ENCODE results near the gene MED8.
"Not testable (repeated sequence)": the region's sequence is repeated elsewhere in the genome, so short reads cannot be mapped to it uniquely, and the experiment has no call there.

Gene MED8

GRCh38 chr1:43427941-43428340 is 38.3 kb upstream of the MED8 start:
- Mint-ChIP-seq H3K27ac (no peak overlapping the region), H3K36me3 (ENCODE audit: low read depth) (peaks cover 99% of the 10 kb centered on the region), H3K27me3 (no peaks in the 10 kb centered on the region), H3K4me3 (no peak overlapping the region), H3K4me1 (ENCODE audit: low read depth) (no peaks in the 10 kb centered on the region), H3K9me3 (no peaks in the 10 kb centered on the region)
- no peak for DNase-seq

DNA sequence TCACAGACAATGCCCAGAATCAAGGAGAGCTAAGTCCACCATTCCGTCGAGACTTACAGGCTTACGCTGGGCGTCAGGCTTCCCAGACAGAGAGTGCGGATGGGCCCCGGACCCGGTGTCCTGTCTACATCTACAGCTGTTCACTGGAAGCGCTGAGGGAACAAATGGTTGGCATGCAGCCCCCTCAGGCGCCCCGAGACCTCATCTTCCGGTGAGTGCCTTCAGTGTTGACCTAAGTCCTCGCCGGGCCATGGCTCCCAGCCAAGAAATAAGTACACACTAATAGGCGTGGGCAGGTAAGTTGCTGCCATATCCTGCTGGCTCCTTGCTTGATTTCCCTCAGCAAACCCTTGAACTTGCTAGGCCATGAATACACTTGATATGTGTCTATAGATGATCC is 37.9 kb upstream of the MED8 start:
- DNase-seq, result no peak
- Mint-ChIP-seq H3K4me3 (no peak overlapping the region), H3K4me1 (ENCODE audit: low read depth) (no peaks in the 10 kb centered on the region), H3K36me3 (ENCODE audit: low read depth) (peaks cover 99% of the 10 kb centered on the region), H3K27me3 (no peaks in the 10 kb centered on the region), H3K27ac (no peak overlapping the region), H3K9me3 (no peaks in the 10 kb centered on the region)

DNA sequence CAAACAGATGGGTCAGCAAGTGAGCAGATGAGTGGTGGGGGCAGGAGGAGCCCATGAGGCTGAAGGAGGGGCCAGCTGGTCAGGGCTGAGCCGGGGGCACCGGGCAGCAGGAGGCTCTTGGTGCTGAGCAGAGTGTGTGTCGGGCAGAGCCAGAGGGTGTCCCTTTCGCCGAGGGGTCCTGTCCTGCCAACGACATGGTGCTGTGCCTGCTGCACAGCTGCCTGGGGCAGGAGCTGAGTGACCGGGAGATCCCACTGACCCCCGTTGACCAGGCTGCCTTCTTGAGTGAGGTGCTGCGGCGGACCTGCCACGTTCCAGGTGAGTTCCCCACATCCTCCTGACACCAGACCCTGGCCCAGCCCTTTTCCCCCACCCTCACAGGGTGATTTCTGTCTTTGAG is 36.6 kb upstream of the MED8 start:
- no peak overlapping the region for H3K27ac Mint-ChIP-seq
- no peaks in the 10 kb centered on the region for H3K27me3 Mint-ChIP-seq

GRCh38 chr1:43425045-43425444 is 35.4 kb upstream of the MED8 start:
- peak overlapping the region; percentile 22 for H3K27ac Mint-ChIP-seq
- no peaks in the 10 kb centered on the region for H3K27me3 Mint-ChIP-seq
- no peaks in the 10 kb centered on the region for H3K9me3 Mint-ChIP-seq
- no peaks in the 10 kb centered on the region for H3K4me1 Mint-ChIP-seq (ENCODE audit: low read depth)
- H3K36me3 Mint-ChIP-seq (ENCODE audit: low read depth), result peaks cover 96% of the 10 kb centered on the region
- DNase-seq, result no peak
- no peak overlapping the region for H3K4me3 Mint-ChIP-seq

More for the DNA sequence above, 36.6 kb upstream of the MED8 start:
- Mint-ChIP-seq H3K9me3 (no peaks in the 10 kb centered on the region), H3K4me3 (no peak overlapping the region), H3K4me1 (ENCODE audit: low read depth) (no peaks in the 10 kb centered on the region), H3K36me3 (ENCODE audit: low read depth) (peaks cover 96% of the 10 kb centered on the region)
- no peak for DNase-seq

DNA sequence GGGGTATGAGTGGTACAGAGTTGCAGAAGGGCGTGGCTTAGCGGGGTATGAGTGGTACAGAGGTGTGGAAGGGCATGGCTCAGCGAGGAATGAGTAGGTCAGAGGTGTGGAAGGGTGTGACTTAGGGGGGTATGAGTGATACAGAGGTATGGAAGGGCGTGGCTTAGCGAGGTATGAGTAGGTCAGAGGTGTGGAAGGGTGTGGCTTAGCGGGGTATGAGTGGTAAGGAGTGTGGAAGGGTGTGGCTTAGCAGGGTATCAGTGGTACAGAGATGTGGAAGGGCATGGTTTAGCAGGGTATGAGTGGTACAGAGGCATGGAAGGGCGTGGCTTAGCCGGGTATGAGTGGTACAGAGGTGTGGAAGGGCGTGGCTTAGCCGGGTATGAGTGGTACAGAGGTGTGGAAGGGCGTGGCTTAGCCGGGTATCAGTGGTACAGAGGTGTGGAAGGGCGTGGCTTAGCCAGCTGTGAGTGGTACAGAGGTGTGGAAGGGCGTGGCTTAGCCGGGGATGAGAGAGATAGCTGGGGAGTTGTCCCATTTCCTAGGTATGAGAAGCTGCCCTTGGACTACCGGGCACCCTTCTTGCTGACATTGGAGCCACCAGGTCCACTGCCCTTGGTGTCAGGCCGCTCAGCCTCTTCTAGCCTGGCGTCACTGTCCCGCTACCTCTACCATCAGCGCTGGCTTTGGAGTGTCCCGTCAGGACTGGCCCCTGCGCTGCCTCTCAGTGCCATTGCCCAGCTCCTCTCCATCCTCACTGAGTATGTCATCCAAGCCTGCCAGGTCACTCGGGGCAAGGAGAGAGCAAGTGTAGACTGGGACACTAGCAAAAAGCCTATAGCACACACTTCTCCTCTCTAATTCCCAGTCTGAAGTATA is 34.3 kb upstream of the MED8 start:
- H3K4me1 Mint-ChIP-seq (ENCODE audit: low read depth), result peaks cover 3% of the 10 kb centered on the region
- H3K9me3 Mint-ChIP-seq, result no peaks in the 10 kb centered on the region
- H3K27me3 Mint-ChIP-seq, result no peaks in the 10 kb centered on the region
- H3K36me3 Mint-ChIP-seq (ENCODE audit: low read depth), result peaks cover 95% of the 10 kb centered on the region
- peak overlapping the region; percentile 38 for H3K27ac Mint-ChIP-seq
- no peak overlapping the region for H3K4me3 Mint-ChIP-seq
- no peak for DNase-seq

- no peak overlapping the region for H3K4me3 Mint-ChIP-seq
- DNase-seq, result no peak
- H3K36me3 Mint-ChIP-seq (ENCODE audit: low read depth), result peaks cover 88% of the 10 kb centered on the region
- H3K9me3 Mint-ChIP-seq, result no peaks in the 10 kb centered on the region
- no peaks in the 10 kb centered on the region for H3K27me3 Mint-ChIP-seq
- peaks cover 3% of the 10 kb centered on the region for H3K4me1 Mint-ChIP-seq (ENCODE audit: low read depth)
- peak overlapping the region; percentile 38 for H3K27ac Mint-ChIP-seq
Observed at GRCh38 chr1:43422995-43423671, 33.5 kb upstream of the MED8 start.

DNA sequence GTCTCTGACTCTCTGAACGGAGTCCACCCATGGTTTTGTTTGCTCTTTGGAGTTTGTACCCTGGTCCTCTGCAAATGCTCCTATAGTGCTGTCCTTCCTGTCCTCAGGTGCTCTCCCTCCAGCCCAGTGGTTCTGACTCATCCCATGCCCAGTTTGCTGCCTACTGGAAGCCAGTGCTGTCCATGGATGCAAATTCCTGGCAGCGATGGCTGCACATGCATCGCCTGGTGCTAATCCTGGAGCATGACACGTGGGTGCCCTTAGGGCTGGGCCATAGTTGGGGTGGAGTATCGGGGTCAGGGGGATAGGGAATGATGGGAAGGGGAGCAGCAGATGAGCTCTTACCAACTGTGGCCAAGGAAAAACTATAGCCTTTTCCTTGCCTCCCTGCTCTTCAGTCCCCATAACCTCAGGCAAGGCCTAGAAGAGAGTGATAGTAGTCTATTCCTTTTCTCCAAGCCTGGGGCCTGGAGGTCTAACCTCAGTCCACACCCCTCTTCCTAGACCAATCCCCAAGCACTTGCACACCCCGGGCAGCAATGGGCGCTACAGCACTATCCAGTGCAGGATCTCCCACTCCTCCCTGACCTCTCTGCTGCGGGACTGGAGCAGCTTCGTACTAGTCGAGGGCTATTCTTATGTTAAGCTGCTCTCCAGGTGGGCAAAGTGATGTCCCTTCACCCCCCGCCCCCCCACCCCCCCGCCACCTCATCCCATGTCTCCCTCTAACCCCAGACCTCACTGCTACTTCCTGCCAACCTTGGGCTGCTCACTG is 32.6 kb upstream of the MED8 start:
- Mint-ChIP-seq H3K36me3 (ENCODE audit: low read depth) (peaks cover 78% of the 10 kb centered on the region), H3K27me3 (no peaks in the 10 kb centered on the region), H3K27ac (no peak overlapping the region), H3K4me3 (no peak overlapping the region), H3K4me1 (ENCODE audit: low read depth) (peaks cover 3% of the 10 kb centered on the region), H3K9me3 (no peaks in the 10 kb centered on the region)
- no peak for DNase-seq

DNA sequence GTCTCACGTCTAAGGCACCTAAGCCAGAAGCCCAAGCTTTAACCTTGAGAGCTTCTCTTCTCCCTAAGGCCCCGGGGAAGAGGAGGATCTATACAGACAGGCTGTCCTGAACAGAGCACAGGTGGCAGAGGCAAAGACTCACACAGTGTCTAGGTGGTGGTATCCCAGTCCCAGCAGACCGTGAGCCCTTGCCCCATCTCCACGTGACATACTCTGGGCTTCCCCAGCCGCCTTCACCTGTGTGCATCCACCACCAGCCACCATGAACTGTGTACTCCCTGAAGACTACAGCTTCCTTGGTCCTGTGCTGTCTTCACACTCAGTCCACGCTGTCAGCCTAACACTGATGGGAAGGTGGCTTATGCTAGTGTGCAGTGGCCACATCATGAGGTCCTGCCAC is 31.8 kb upstream of the MED8 start:
- DNase-seq, result no peak
- Mint-ChIP-seq H3K27ac (no peak overlapping the region), H3K36me3 (ENCODE audit: low read depth) (peaks cover 71% of the 10 kb centered on the region), H3K4me1 (ENCODE audit: low read depth) (peaks cover 3% of the 10 kb centered on the region), H3K4me3 (no peak overlapping the region), H3K27me3 (no peaks in the 10 kb centered on the region), H3K9me3 (no peaks in the 10 kb centered on the region)

- Mint-ChIP-seq H3K27ac (no peak overlapping the region), H3K4me3 (no peak overlapping the region), H3K4me1 (ENCODE audit: low read depth) (peaks cover 3% of the 10 kb centered on the region), H3K36me3 (ENCODE audit: low read depth) (peaks cover 65% of the 10 kb centered on the region), H3K9me3 (no peaks in the 10 kb centered on the region), H3K27me3 (no peaks in the 10 kb centered on the region)
- DNase-seq, result no peak
Observed at GRCh38 chr1:43420874-43421273, 31.3 kb upstream of the MED8 start.

GRCh38 chr1:43419627-43420425 is 30.2 kb upstream of the MED8 start:
- Mint-ChIP-seq H3K27ac (peak overlapping the region; percentile 65), H3K4me1 (ENCODE audit: low read depth) (peaks cover 3% of the 10 kb centered on the region), H3K27me3 (no peaks in the 10 kb centered on the region), H3K4me3 (no peak overlapping the region), H3K9me3 (no peaks in the 10 kb centered on the region), H3K36me3 (ENCODE audit: low read depth) (peaks cover 59% of the 10 kb centered on the region)
- DNase-seq, result no peak

DNA sequence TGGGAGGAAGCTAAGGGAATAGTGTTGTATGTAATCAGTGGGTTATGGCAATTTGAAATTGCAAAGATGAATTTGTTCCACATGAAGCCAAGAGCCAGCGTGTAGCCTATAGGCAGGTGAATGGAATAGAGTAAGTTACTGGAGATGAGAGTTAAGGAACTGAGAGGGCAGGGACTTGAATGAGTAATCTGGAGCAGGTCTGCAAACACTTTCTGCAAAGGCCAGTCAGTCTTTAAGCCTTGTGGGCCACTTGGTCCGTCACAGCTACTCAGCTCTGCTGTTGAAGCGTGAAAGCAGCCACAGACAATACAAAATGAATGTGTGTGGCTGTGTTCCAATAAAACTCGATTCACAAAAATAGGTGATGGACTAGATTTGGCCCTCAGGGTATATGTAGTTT is 29.3 kb upstream of the MED8 start:
- Mint-ChIP-seq H3K27me3 (no peaks in the 10 kb centered on the region), H3K9me3 (no peaks in the 10 kb centered on the region), H3K4me3 (no peak overlapping the region), H3K4me1 (ENCODE audit: low read depth) (peaks cover 3% of the 10 kb centered on the region), H3K27ac (no peak overlapping the region), H3K36me3 (ENCODE audit: low read depth) (peaks cover 53% of the 10 kb centered on the region)
- DNase-seq, result no peak

DNA sequence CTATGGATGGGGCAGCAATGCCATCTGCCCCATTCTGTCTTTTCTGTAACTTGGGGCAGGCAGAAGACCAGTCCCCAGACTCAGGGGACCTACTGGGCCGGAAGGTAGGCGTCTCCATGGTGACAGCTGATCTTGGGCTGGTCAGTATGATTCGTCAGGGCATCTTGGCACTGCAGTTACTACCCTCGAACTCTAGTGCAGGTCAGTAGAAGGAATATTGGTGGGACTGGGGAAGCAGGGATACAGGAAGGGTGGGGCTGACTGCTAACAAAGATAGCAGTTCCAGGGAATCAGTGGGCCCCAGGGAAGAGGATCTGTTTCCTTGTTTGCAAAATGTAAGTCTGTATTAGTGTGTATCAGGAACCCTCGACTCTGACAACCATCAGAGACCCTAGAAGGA is 26.3 kb upstream of the MED8 start:
- H3K27ac Mint-ChIP-seq, result no peak overlapping the region
- no peaks in the 10 kb centered on the region for H3K27me3 Mint-ChIP-seq
- H3K4me3 Mint-ChIP-seq, result no peak overlapping the region
- H3K4me1 Mint-ChIP-seq (ENCODE audit: low read depth), result peaks cover 3% of the 10 kb centered on the region
- DNase-seq, result no peak
- peaks cover 44% of the 10 kb centered on the region for H3K36me3 Mint-ChIP-seq (ENCODE audit: low read depth)
- H3K9me3 Mint-ChIP-seq, result no peaks in the 10 kb centered on the region

- peak overlapping the region; percentile 35 for H3K27ac Mint-ChIP-seq
- H3K9me3 Mint-ChIP-seq, result no peaks in the 10 kb centered on the region
- peaks cover 43% of the 10 kb centered on the region for H3K36me3 Mint-ChIP-seq (ENCODE audit: low read depth)
- peaks cover 2% of the 10 kb centered on the region for H3K4me1 Mint-ChIP-seq (ENCODE audit: low read depth)
- H3K4me3 Mint-ChIP-seq, result no peak overlapping the region
- no peaks in the 10 kb centered on the region for H3K27me3 Mint-ChIP-seq
- DNase-seq, result peak; percentile 63
Observed at GRCh38 chr1:43414634-43415223, 25.1 kb upstream of the MED8 start.

GRCh38 chr1:43413426-43413825 is 23.8 kb upstream of the MED8 start:
- not testable (repeated sequence) for H3K4me1 Mint-ChIP-seq (ENCODE audit: low read depth); H3K27ac Mint-ChIP-seq; H3K4me3 Mint-ChIP-seq; H3K27me3 Mint-ChIP-seq; H3K9me3 Mint-ChIP-seq; DNase-seq
- H3K36me3 Mint-ChIP-seq (ENCODE audit: low read depth), result peaks cover 49% of the 10 kb centered on the region
